HK-2 (cell line): ENCODE data around the gene COLGALT1.
"Not testable (repeated sequence)": the region's sequence is repeated elsewhere in the genome, so short reads cannot be mapped to it uniquely, and the experiment has no call there.

Experiments
- DNase-seq: peaks from one replicate; pipeline ENCODE4 v3.0.0-alpha.2; 2018; ENCODE audit not compliant: unreplicated experiment

COLGALT1 gene

DNA sequence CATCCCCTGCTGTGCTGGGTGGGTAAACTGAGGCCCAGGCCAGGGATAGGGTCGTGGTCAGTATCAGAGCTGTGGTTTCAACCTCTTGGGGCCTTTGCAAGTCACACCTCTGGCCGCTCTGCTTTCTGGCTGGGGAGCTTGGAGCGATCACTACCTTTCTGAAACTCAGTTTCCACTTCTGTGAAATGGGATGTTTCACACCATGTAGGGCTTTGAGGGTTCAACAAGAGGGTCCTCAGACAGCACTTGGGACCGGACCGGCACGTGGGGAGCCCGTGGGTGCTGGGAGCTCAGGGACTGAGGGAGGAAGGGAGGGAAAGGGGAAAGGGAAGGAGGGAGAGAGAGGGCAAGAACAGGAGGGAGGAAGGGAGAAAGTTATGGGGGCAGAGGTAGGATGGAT, 22.9 kb upstream of the COLGALT1 start:
- DNase-seq, result no peak

DNA sequence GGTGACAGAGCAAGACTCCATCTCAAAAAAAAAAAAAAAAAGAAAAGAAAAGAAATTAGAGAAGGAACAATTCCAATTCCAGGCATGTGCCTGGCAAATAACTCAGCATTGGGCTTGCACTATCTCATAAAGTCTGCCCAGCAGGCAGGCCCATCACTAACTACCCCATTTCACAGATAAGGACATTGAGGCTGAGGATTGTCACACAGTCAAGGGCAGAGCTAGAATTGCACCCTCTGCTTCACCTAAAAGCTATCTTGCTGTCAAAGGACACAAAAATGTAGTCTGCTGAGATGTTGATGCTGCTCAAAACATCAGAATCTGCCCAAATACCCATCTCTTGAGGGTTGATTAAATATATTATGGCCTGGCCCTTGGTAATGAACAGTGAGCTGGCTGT, 20.7 kb upstream of the COLGALT1 start:
- no peak for DNase-seq

DNA sequence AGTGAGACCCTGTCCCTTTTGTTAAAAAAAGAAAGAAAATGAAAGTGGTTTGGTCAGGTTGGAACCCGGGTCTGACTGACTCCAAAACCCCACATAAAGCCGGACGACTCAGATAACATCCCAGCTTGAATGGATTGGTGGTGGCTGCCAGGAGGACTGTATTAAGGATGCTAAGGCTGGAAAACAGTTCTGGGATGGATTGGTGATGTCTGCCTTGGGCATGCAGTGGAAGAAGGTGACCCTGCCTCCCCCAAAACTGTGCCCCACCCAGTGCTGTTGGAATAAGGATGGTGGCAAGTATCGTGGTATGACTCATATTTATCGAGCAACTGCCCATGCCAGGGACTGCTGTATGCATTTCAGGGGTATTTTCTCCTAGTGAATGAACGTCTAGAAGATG, 18.5 kb upstream of the COLGALT1 start:
- no peak for DNase-seq

- no peak for DNase-seq
Observed at GRCh38 chr19:17538684-17539237, 16.7 kb upstream of the COLGALT1 start.

DNA sequence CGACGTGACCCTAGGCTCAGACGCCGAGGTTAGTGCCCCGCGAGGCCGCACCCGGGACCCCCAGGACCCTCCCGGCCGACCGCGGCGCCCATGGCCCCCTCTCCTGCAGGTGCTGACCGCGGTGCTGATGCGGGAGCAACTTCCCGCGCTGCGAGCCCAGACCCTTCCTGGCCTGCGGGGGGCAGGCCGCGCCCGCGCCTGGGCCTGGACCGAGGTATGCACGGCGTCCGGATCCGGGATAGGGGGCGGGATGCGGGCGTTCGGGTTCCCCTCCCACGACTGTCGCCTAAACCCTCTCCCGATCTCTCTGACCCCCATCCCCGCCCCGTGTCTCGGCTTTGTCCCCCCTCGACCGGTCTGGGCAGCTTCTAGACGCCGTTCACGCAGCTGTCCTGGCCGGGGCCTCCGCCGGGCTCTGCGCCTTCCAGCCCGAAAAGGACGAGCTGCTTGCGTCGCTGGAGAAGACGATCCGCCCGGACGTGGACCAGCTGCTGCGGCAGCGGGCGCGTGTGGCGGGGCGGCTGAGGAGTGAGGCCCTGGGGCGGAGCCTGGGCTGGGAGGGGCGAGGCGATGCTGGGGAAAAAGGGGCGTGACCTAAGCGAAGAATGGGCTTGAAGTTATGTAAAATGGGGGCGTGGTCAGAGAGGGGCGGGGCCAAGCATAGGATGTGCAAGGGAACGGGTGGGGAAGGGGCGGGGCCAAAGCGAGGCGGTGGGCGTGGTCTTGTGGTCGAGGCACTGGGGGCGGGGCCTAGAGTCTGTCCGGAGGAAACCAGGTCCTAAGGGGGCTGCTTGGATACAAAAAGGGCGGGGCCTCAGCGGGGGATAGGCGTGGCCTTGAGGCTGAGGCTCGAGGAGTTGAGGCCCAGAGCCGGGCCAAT, 16.0 kb upstream of the COLGALT1 start:
- peak; percentile 90 for DNase-seq

DNA sequence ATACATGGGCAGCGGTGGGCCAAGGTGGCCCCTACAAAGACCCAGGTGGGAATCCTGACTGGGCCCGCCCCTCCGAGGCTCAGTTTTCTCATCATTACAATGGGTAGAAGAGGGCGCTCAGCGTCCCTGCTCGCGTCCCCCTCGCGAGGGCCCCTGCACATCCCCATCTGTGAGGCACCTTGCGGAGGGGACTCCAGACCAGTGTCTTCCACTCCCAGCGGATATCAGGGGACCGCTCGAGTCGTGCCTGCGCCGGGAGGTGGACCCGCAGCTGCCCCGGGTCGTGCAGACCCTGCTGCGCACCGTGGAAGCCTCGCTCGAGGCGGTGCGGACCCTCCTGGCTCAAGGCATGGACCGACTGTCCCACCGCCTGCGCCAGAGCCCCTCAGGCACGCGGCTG, 15.3 kb upstream of the COLGALT1 start:
- no peak for DNase-seq

GRCh38 chr19:17541184-17541759, 14.2 kb upstream of the COLGALT1 start:
- no peak for DNase-seq

DNA sequence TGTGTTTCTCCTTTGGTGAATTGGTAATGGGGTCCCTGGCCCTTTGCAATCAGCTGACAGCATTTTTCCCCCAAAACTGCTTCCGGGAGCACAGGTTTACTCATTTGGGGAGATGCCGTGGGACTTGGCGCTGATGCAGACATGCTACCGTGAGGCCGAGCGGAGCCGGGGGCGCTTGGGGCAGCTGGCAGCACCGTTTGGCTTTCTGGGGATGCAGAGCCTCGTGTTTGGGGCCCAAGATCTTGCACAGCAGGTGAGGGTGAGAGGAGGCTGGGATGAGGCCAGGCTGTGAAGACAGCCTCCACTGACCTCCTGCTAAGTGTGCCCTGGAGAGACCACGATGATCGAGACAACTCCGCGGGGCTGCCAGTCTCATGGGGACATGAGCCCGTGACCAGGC, 13.4 kb upstream of the COLGALT1 start:
- DNase-seq, result no peak

- no peak for DNase-seq
Observed at GRCh38 chr19:17542793-17543582, 12.5 kb upstream of the COLGALT1 start.

DNA sequence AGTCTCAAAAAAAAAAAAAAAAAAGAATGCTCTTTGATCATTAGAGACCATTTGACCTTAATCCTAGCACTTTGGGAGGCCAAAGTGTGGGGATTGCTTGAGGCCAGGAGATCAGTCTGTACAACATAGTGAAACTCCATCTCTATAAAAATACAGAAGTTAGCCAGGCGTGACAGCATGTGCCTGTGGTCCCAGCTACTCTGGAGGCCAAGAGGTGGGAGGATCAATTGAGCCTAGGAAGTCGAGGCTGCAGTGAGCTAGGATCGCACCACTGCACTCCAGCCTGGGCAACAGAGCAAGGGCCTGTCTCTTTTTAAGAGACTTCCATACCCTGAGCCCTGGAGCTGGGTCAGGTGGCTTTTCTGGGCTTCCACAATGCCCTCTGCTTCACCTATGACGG, 11.5 kb upstream of the COLGALT1 start:
- DNase-seq, result no peak

GRCh38 chr19:17544418-17544817, 11.0 kb upstream of the COLGALT1 start:
- DNase-seq, result no peak

DNA sequence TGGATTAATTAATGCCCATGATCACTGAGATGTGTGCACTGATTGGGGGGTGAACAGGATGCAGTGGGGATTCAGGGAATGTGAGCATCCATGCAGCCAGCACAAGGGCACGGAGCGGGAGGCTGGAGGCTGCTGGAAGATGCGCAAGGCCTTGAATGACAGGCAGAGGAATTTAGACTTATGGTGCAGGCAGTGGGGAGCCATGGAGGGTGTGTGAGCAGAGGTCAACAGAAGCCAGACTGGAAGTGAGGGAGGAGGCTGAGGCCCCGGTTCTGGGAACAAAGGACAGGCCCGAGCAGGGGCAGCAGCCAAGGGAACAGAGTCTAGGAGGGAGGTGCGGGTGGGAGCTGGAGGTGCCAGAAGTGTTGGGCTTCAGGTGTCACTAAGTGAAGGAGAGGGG, 7.3 kb upstream of the COLGALT1 start:
- no peak for DNase-seq

DNA sequence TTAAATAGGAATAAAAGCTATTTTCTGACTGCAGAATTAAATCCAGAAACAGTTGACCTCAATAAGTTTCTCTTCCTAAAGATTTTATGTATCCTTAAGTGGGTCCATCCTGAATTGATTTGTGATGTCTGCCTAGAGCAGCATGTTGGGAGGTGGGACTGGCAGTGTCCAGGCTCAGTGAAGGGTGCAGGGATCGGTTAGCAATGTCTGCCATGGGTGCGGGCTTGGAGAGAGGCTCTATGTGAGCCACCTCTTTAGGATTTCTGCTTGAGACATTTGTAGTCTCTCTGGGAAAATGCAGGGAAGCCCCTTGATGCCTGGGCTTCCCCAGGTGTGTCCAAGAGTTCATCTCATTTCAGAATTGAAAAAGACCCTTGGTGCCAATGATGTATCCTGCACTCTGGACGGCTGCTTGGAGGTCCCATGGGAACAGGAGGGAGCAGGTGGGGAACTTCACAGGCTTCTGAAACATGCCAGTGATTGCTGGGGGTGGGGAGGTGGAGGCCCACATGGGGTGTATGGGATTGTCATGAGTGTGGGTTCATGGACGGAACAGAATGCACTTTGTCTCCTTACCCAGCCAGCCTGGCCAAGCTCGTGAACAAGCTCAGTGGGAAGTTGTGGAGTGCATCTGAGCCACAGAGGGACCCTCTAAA, 6.2 kb upstream of the COLGALT1 start:
- DNase-seq, result no peak

- DNase-seq, result no peak
Observed at GRCh38 chr19:17550076-17550667, 5.3 kb upstream of the COLGALT1 start.

DNA sequence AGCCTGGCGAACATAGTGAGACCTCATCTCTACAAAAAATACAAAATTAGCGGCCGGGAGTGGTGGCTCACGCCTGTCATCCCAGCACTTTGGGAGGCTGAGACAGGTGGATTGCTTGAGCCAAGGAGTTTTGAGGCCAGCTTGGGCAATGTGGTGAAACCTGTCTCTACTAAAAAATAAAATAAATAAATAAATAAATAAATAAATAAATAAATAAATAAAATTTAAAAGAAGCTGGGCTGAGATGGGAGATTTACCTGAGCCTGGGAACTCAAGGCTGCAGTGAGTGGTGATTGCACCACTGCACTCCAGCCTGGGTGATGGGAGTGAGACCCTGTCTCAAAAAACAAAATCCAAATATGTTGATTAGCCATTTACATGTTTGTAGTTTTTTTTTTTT, 2.7 kb upstream of the COLGALT1 start:
- not testable (repeated sequence) for DNase-seq

- peak; percentile 28 for DNase-seq
Observed at GRCh38 chr19:17553256-17553655, 2.2 kb upstream of the COLGALT1 start.

- no peak for DNase-seq
Observed at GRCh38 chr19:17554968-17555479, 425 bp upstream of the COLGALT1 start.

- DNase-seq, result peak; percentile 56
Observed at GRCh38 chr19:17555929-17556813, 722 bp downstream of the COLGALT1 start.

GRCh38 chr19:17556995-17557394, 1.5 kb downstream of the COLGALT1 start:
- DNase-seq, result no peak

DNA sequence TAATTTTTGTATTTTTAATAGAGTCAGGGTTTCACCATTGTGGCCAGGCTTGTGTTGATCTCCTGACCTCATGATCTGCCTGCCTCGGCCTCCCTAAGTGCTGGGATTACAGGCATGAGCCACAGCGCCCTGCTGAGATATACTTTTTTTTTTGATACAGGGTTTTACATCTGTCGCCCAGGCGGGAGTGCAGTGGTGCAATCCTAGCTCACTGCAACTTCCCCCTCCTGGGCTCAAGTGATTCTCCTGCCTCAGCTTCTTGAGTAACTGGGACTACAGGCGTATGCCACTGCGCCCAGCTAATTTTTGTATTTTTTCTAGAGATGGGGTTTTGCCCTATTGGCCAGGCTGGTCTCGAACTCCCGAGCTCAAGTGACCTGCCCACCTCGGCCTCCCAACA, 2.0 kb downstream of the COLGALT1 start:
- no peak for DNase-seq
